ENCODE measurements around the gene MYH10.

- TF ChIP-seq POLR2AphosphoS5 (IDR thresholded peaks at IDR 0.05; ENCODE audit: borderline replicate concordance, low read depth, low read length) (no peak), EZH2 (IDR thresholded peaks at IDR 0.05) (no peak), FOXP2 (optimal IDR thresholded peaks at IDR 0.05; ENCODE audit: control extremely low read depth, extremely low read length, insufficient read depth) (no peak)
Measured at GRCh38 chr17:8534498-8535188, 95.9 kb downstream of the MYH10 start.
